Measurements from ENCODE around the gene MOB3B.

The MOB3B gene

GRCh38 chr9:27344776-27345175 is 184.8 kb downstream of the MOB3B start:
- H3K4me1 ChIP-seq (ENCODE audit: control insufficient read depth, low read length), result no peaks in the 10 kb centered on the region
- no peaks in the 10 kb centered on the region for H3K79me2 ChIP-seq (ENCODE audit: control insufficient read depth, low read length)
- H4K20me1 ChIP-seq (ENCODE audit: control insufficient read depth, insufficient read depth, low read depth, low read length), result no peaks in the 10 kb centered on the region
- H3F3A ChIP-seq (ENCODE audit: control insufficient read depth, insufficient read depth), result no peaks in the 10 kb centered on the region
- H3K9me3 ChIP-seq (ENCODE audit: control insufficient read depth, insufficient read depth, low read length), result no peaks in the 10 kb centered on the region
- H3K36me3 ChIP-seq (ENCODE audit: control insufficient read depth, low read length), result no peaks in the 10 kb centered on the region
- TF ChIP-seq EZH2phosphoT487 (IDR thresholded peaks at IDR 0.05; ENCODE audit: borderline replicate concordance, low read length), result no peak
- TF ChIP-seq CTCF (IDR thresholded peaks at IDR 0.05; ENCODE audit: low read depth, low read length, poor library complexity, severe bottlenecking), result no peak
- no peak overlapping the region for H3K27ac ChIP-seq (ENCODE audit: low read depth, low read length)
- no peaks in the 10 kb centered on the region for H3K9me2 ChIP-seq (replicated peaks; ENCODE audit: control insufficient read depth, low read length)
- peaks cover 3% of the 10 kb centered on the region; the same call in 1 of the 2 replicates for H3K27me3 ChIP-seq (ENCODE audit: control insufficient read depth, low read length)
- no peak overlapping the region for H3K4me3 ChIP-seq (ENCODE audit: low read length)
- no peak overlapping the region for H3K4me2 ChIP-seq (ENCODE audit: low read length)

GRCh38 chr9:27341545-27342294 is 187.9 kb downstream of the MOB3B start:
- no peaks in the 10 kb centered on the region for H3K79me2 ChIP-seq (ENCODE audit: control insufficient read depth, low read length)
- H3K4me1 ChIP-seq (ENCODE audit: control insufficient read depth, low read length), result no peaks in the 10 kb centered on the region
- no peaks in the 10 kb centered on the region for H3K9me3 ChIP-seq (ENCODE audit: control insufficient read depth, insufficient read depth, low read length)
- H3F3A ChIP-seq (ENCODE audit: control insufficient read depth, insufficient read depth), result no peaks in the 10 kb centered on the region
- H3K27ac ChIP-seq (ENCODE audit: low read depth, low read length), result no peak overlapping the region
- H3K36me3 ChIP-seq (ENCODE audit: control insufficient read depth, low read length), result no peaks in the 10 kb centered on the region
- no peak overlapping the region for H3K4me3 ChIP-seq (ENCODE audit: low read length)
- no peak overlapping the region for H3K4me2 ChIP-seq (ENCODE audit: low read length)
- peaks cover 3% of the 10 kb centered on the region; the same call in 1 of the 2 replicates for H3K27me3 ChIP-seq (ENCODE audit: control insufficient read depth, low read length)
- H4K20me1 ChIP-seq (ENCODE audit: control insufficient read depth, insufficient read depth, low read depth, low read length), result no peaks in the 10 kb centered on the region
- no peaks in the 10 kb centered on the region for H3K9me2 ChIP-seq (replicated peaks; ENCODE audit: control insufficient read depth, low read length)
- no peak for TF ChIP-seq CTCF (IDR thresholded peaks at IDR 0.05; ENCODE audit: low read depth, low read length, poor library complexity, severe bottlenecking)
- no peak for TF ChIP-seq EZH2phosphoT487 (IDR thresholded peaks at IDR 0.05; ENCODE audit: borderline replicate concordance, low read length)

GRCh38 chr9:27340961-27341511 is 188.6 kb downstream of the MOB3B start:
- Histone ChIP-seq H3K36me3 (ENCODE audit: control insufficient read depth, low read length) (no peaks in the 10 kb centered on the region), H3K4me3 (ENCODE audit: low read length) (no peak overlapping the region), H4K20me1 (ENCODE audit: control insufficient read depth, insufficient read depth, low read depth, low read length) (no peaks in the 10 kb centered on the region), H3K27ac (ENCODE audit: low read depth, low read length) (no peak overlapping the region), H3K4me2 (ENCODE audit: low read length) (no peak overlapping the region), H3K79me2 (ENCODE audit: control insufficient read depth, low read length) (no peaks in the 10 kb centered on the region), H3K9me3 (ENCODE audit: control insufficient read depth, insufficient read depth, low read length) (no peaks in the 10 kb centered on the region), H3F3A (ENCODE audit: control insufficient read depth, insufficient read depth) (no peaks in the 10 kb centered on the region), H3K27me3 (ENCODE audit: control insufficient read depth, low read length) (peaks cover 3% of the 10 kb centered on the region; the same call in 1 of the 2 replicates), H3K4me1 (ENCODE audit: control insufficient read depth, low read length) (no peaks in the 10 kb centered on the region), H3K9me2 (replicated peaks; ENCODE audit: control insufficient read depth, low read length) (no peaks in the 10 kb centered on the region)
- no peak for TF ChIP-seq EZH2phosphoT487 (IDR thresholded peaks at IDR 0.05; ENCODE audit: borderline replicate concordance, low read length)
- TF ChIP-seq CTCF (IDR thresholded peaks at IDR 0.05; ENCODE audit: low read depth, low read length, poor library complexity, severe bottlenecking), result no peak
